Erythroblast (primary cell): ENCODE data around the gene SEH1L.

Experiments used
- GATA1 ChIP-seq: IDR thresholded peaks from 2 replicates; pipeline ENCODE4 v1.6.1; 2011; ENCODE audit warnings: low read depth, mild to moderate bottlenecking, control low read depth, low read length, moderate library complexity
- POLR2A ChIP-seq: IDR thresholded peaks from 2 replicates; pipeline ENCODE4 v1.6.1; 2011; ENCODE audit warnings: mild to moderate bottlenecking, low read length

GRCh38 chr18:12907258-12907925 lies 40.4 kb upstream of the SEH1L start:
- TF ChIP-seq POLR2A (no peak), GATA1 (no peak)
